GM23248 (cell line): Measurements from ENCODE around the gene PSEN2.

Experiments used
- EZH2 ChIP-seq: fragments of 200-600 bp; sonication (generic); IDR thresholded peaks from 2 replicates; pipeline ENCODE4 v1.6.1; 2018; ENCODE audit warnings: antibody characterized with exemption, mild to moderate bottlenecking; ENCODE audit not compliant: insufficient read depth, poor library complexity, severe bottlenecking
- EZH2phosphoT487 ChIP-seq: fragments of 200-600 bp; sonication (generic); IDR thresholded peaks from 2 replicates; pipeline ENCODE4 v1.6.1; 2018; ENCODE audit warnings: antibody characterized with exemption, moderate library complexity, mild to moderate bottlenecking, low read depth; ENCODE audit not compliant: insufficient read depth

DNA sequence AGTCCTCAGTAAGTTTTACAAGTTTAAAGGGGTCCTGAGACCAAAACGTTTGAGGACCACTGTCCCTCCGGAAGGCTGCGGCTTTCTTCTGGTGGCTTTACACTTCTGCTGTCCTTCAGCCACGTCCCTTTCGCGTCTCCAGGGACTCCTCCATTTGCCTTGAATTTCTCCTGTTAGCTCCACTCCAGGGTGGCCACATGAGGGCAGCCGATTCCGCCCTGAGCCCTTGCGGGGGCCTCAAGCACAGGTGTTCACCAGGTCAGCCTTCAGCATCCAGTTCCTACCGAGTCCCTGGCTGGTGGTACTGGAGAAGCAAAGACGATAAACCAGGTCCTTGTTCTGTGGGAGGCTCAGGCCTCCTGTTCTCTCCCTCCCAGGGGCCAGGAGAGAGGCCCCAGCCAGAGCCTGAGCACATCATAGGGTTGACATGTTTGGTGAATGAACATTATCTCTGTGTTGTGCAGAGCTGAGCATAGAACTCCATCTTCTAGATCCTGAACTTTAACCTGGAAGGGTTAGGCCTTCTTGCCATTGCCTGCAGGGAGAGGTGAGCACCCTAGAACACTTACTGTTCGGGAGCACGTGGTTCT is 42.3 kb downstream of the PSEN2 start:
- TF ChIP-seq EZH2 (no peak), EZH2phosphoT487 (no peak)
